ENCODE data around the gene CELA3B.
"Not testable (repeated sequence)": the region's sequence is repeated elsewhere in the genome, so short reads cannot be mapped to it uniquely, and the experiment has no call there.

CELA3B gene

GRCh38 chr1:21978209-21978608, 1.4 kb downstream of the CELA3B start:
- not testable (repeated sequence) for DNase-seq (ENCODE audit: low read depth); H3K4me3 ChIP-seq (ENCODE audit: low read depth, low read length)

- DNase-seq (ENCODE audit: low read depth); H3K4me3 ChIP-seq (ENCODE audit: low read depth, low read length): not testable (repeated sequence)
Observed at GRCh38 chr1:21980515-21981220, 3.8 kb downstream of the CELA3B start.

- not testable (repeated sequence) for H3K4me3 ChIP-seq (ENCODE audit: low read depth, low read length); DNase-seq (ENCODE audit: low read depth)
Observed at GRCh38 chr1:21981253-21981652, 4.4 kb downstream of the CELA3B start.

GRCh38 chr1:21982122-21982521, 5.3 kb downstream of the CELA3B start:
- not testable (repeated sequence) for H3K4me3 ChIP-seq (ENCODE audit: low read depth, low read length); DNase-seq (ENCODE audit: low read depth)

- not testable (repeated sequence) for H3K4me3 ChIP-seq (ENCODE audit: low read depth, low read length); DNase-seq (ENCODE audit: low read depth)
Observed at GRCh38 chr1:21983539-21983938, 6.7 kb downstream of the CELA3B start.

DNA sequence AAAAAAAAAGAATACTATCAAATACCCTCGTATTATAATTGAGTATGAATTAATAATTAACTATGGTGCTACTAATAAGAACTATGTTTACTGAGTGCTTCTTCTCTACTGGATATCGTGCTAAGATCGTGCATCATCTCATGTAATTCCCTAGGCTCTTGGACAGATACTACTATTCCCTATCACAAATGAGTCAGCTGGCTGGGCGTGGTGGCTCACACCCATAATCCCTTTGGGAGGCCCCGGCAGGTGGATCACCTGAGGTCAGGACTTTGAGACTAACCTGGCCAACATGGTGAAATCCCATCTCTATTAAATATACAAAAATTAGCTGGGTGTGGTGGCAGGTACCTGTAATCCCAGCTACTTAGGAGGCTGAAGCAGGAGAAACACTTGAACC, 9.1 kb downstream of the CELA3B start:
- not testable (repeated sequence) for DNase-seq (ENCODE audit: low read depth); H3K4me3 ChIP-seq (ENCODE audit: low read depth, low read length)

DNA sequence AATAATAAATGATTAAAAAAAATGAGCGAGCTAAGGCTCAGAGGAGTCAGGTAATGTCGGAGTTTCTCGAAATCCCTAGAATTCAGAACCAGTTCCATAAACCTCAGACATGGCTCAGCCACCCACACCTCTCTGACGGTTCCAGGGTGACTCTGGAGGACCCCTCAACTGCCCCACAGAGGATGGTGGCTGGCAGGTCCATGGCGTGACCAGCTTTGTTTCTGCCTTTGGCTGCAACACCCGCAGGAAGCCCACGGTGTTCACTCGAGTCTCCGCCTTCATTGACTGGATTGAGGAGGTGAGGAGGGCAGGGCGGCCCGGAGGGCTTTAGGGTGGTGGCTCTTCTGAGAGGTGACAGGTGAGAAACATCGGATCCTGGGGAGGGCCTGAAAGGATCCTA, 9.6 kb downstream of the CELA3B start:
- not testable (repeated sequence) for H3K4me3 ChIP-seq (ENCODE audit: low read depth, low read length); DNase-seq (ENCODE audit: low read depth)

GRCh38 chr1:21989672-21990393, 13.0 kb downstream of the CELA3B start:
- DNase-seq (ENCODE audit: low read depth); H3K4me3 ChIP-seq (ENCODE audit: low read depth, low read length): not testable (repeated sequence)

DNA sequence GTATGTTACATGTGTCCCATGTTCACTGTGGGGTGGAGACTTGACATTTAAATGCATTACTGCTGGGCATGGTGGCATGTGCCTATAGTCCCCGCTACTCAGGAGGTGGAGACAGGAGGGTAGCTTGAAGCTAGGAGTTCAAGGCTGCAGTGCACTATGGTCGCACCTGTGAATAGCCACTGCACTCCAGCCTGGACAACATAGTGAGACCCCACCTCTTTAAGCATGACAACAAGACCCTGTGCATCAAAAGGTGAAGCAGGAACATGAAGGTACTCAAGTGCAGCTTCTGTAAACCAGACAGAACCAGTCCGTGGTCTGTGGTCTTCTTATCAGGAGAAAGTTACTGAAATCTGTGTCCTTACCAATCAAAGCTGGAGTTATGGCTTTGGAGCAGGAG, 15.4 kb downstream of the CELA3B start:
- DNase-seq (ENCODE audit: low read depth); H3K4me3 ChIP-seq (ENCODE audit: low read depth, low read length): not testable (repeated sequence)

GRCh38 chr1:21994716-21995115, 17.9 kb downstream of the CELA3B start:
- not testable (repeated sequence) for DNase-seq (ENCODE audit: low read depth)

DNA sequence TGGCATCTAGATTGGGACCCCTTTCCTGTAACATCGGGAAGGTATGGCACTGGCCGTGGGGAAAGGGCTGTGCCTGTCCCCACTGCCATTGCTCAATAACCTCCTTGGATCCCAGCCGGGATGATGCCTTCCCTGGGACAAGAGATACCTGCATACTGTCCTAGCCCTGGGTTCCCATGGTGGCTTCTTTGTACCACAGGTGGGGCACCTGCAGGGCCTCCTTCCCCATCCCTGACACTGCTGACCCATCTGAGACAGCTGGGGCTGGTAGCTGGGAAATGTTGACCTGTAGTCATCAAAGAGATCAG, 19.8 kb downstream of the CELA3B start:
- DNase-seq (ENCODE audit: low read depth); H3K4me3 ChIP-seq (ENCODE audit: low read depth, low read length): not testable (repeated sequence)

More at GRCh38 chr1:21994716-21995115, 17.9 kb downstream of the CELA3B start:
- H3K4me3 ChIP-seq (ENCODE audit: low read depth, low read length): not testable (repeated sequence)

GRCh38 chr1:21997891-21998623, 21.2 kb downstream of the CELA3B start:
- not testable (repeated sequence) for H3K4me3 ChIP-seq (ENCODE audit: low read depth, low read length); DNase-seq (ENCODE audit: low read depth)

- not testable (repeated sequence) for DNase-seq (ENCODE audit: low read depth); H3K4me3 ChIP-seq (ENCODE audit: low read depth, low read length)
Observed at GRCh38 chr1:21998624-21999294, 21.9 kb downstream of the CELA3B start.

DNA sequence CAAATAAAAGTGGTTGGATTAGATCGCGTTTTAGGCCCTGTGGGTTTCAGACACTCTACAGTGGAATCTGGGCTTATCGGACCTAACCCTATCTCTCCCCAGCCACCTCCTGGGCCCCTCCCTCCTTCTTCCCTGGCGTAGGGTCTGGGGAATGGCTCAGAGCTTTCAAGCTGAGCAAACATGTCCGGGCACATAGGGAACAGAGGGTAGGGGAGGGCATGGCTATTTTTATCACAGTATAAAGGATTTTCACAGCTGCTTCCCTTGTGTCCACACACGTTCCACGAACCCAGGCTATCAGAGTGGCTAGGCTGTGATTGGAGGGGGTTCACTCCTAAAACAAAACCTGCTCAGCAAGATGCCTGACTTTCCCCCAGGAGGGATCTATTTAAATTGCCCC, 22.8 kb downstream of the CELA3B start:
- H3K4me3 ChIP-seq (ENCODE audit: low read depth, low read length); DNase-seq (ENCODE audit: low read depth): not testable (repeated sequence)

Data from GM12865 (cell line).